ENCODE results near the gene TRIM27. TPM values are rescaled to one million over a fixed set of nuclear protein-coding genes. Genes with fewer than 3 reads are reported as not detected.
"Not testable (repeated sequence)": the region's sequence is repeated elsewhere in the genome, so short reads cannot be mapped to it uniquely, and the experiment has no call there.

The TRIM27 gene
- total and polyA plus RNA-seq, 10 donors, result 45.2 to 92.0 (median 64.3) TPM

GRCh38 chr6:28965706-28966105 is 41.9 kb upstream of the TRIM27 start:
- Histone ChIP-seq H3K9me3 (peaks cover 0 to 30% (median 24%) of the 10 kb centered on the region in 8 donors), H3K36me3 (no peaks in the 10 kb centered on the region), H3K4me1 (no peaks in the 10 kb centered on the region), H3K27ac (no peak overlapping the region), H3K27me3 (replicated peaks in 1 of 7) (peaks cover 0 to 19% (median 0%) of the 10 kb centered on the region in 7 donors), H3K4me3 (no peak overlapping the region)
- DNase-seq, result no peak
- no peak for TF ChIP-seq POLR2AphosphoS5 (IDR thresholded peaks at IDR 0.05)
- TF ChIP-seq POLR2A (IDR thresholded peaks at IDR 0.05), result no peak
- TF ChIP-seq CTCF (IDR thresholded peaks at IDR 0.05 in 8 of 11, conservative IDR thresholded peaks at IDR 0.05 in 3 of 11), result no peak
- 85 to 96% (median 87%) methylated on average over 2 of the region's 2 CpGs for WGBS, 5 donors
- intact Hi-C loops (cut with DNase I; ENCODE audit: low total_unique reads), result no loop called here

GRCh38 chr6:28960846-28961500 is 37.2 kb upstream of the TRIM27 start:
- WGBS, 5 donors, result 74 to 97% (median 84%) methylated on average over 3 to 4 of the region's 4 CpGs
- no peak for DNase-seq
- Histone ChIP-seq H3K4me1 (no peaks in the 10 kb centered on the region), H3K27ac (no peak overlapping the region), H3K9me3 (peaks cover 0 to 1% (median 0%) of the 10 kb centered on the region in 8 donors), H3K27me3 (replicated peaks in 1 of 7) (peaks cover 0 to 58% (median 4%) of the 10 kb centered on the region in 7 donors), H3K36me3 (no peaks in the 10 kb centered on the region), H3K4me3 (no peak overlapping the region)
- TF ChIP-seq POLR2AphosphoS5 (IDR thresholded peaks at IDR 0.05), result no peak
- intact Hi-C loops (cut with DNase I; ENCODE audit: low total_unique reads), result no loop called here

GRCh38 chr6:28958561-28959243 is 34.9 kb upstream of the TRIM27 start:
- H3K4me3 ChIP-seq; intact Hi-C loops (cut with DNase I; ENCODE audit: low total_unique reads); H3K9me3 ChIP-seq; DNase-seq; H3K4me1 ChIP-seq; H3K27ac ChIP-seq; H3K36me3 ChIP-seq: not testable (repeated sequence)
- peaks cover 0 to 75% (median 11%) of the 10 kb centered on the region in 7 donors for H3K27me3 ChIP-seq (replicated peaks in 1 of 7)
- 79 to 86% (median 81%) methylated on average over 11 to 13 of the region's 13 CpGs for WGBS, 5 donors

- 92 to 96% (median 94%) methylated on average over 5 to 24 of the region's 24 CpGs for whole genome bisulfite sequencing, 5 donors
- intact Hi-C loops (cut with DNase I; ENCODE audit: low total_unique reads); H3K27ac ChIP-seq; H3K4me3 ChIP-seq; DNase-seq; H3K36me3 ChIP-seq; H3K9me3 ChIP-seq: not testable (repeated sequence)
- H3K27me3 ChIP-seq (replicated peaks in 1 of 7), result peaks cover 0 to 83% (median 15%) of the 10 kb centered on the region in 7 donors
- peaks cover 0 to 15% (median 11%) of the 10 kb centered on the region in 6 donors for H3K4me1 ChIP-seq
Observed at GRCh38 chr6:28957795-28958314, 34.1 kb upstream of the TRIM27 start.

- intact Hi-C loops (cut with DNase I; ENCODE audit: low total_unique reads), result no loop called here
- H3K9me3 ChIP-seq, result no peaks in the 10 kb centered on the region
- peaks cover 0 to 76% (median 15%) of the 10 kb centered on the region in 7 donors for H3K27me3 ChIP-seq (replicated peaks in 1 of 7)
- TF ChIP-seq POLR2A (IDR thresholded peaks at IDR 0.05), result no peak
- TF ChIP-seq CTCF (IDR thresholded peaks at IDR 0.05 in 8 of 11, conservative IDR thresholded peaks at IDR 0.05 in 3 of 11), result no peak
- no peak for TF ChIP-seq POLR2AphosphoS5 (IDR thresholded peaks at IDR 0.05)
- H3K27ac ChIP-seq, result no peak overlapping the region
- no peak overlapping the region for H3K4me3 ChIP-seq
- WGBS, 5 donors, result 82 to 90% (median 87%) methylated on average over 3 of the region's 3 CpGs
- no peak for DNase-seq
- no peaks in the 10 kb centered on the region for H3K36me3 ChIP-seq
- H3K4me1 ChIP-seq, result peaks cover 0 to 15% (median 11%) of the 10 kb centered on the region in 6 donors
Observed at GRCh38 chr6:28956331-28956730, 32.5 kb upstream of the TRIM27 start.
